Panc1 (cell line): ENCODE results near the gene PRAMEF12. TPM values are rescaled to one million over a fixed set of nuclear protein-coding genes. Genes with fewer than 3 reads are reported as not detected.

Source experiments
- ATAC-seq: fragments of 200-7000 bp; cut with Tn5 transposase; 2 replicates; pipeline ENCODE4 v1.9.1; 2020; ENCODE audit warnings: mild to moderate bottlenecking, moderate library complexity
- BruUV-seq: library from RNA; stranded (reverse); fragments of 400-500 nt; replicated peaks from 2 replicates; lab custom pipeline; 2021; lab: Mats Ljungman, UMichigan
- CTCF ChIA-PET: fragments of 300-600 bp; sonication (Branson Sonifier 250); formaldehyde crosslinking; loops from one replicate; lab custom pipeline; 2022; ENCODE audit warnings: antibody characterized with exemption; lab: Charles Lee
- POLR2A ChIA-PET: fragments of 300-600 bp; sonication (Branson Sonifier 250); formaldehyde crosslinking; loops from one replicate; lab custom pipeline; 2022; ENCODE audit warnings: antibody characterized with exemption; lab: Charles Lee
- DNase-seq: peaks from one replicate; pipeline ENCODE4 v3.0.0-alpha.2; 2010; ENCODE audit warnings: low read depth, low spot score
- H3K27ac ChIP-seq: 2 replicates; pipeline ENCODE4 v1.5.1; 2011; ENCODE audit warnings: mild to moderate bottlenecking, low read length, inconsistent platforms
- H3K27me3 ChIP-seq: fragments of 200-500 bp; sonication (Bioruptor generic); 2 replicates; pipeline ENCODE4 v1.6.0; 2014; ENCODE audit warnings: low read length, inconsistent platforms; ENCODE audit not compliant: control insufficient read depth, insufficient read depth
- H3K36me3 ChIP-seq: fragments of 200-500 bp; sonication (Bioruptor generic); 2 replicates; pipeline ENCODE4 v1.5.1; 2014; ENCODE audit warnings: inconsistent platforms, mild to moderate bottlenecking, low read length, moderate library complexity; ENCODE audit not compliant: control insufficient read depth, insufficient read depth
- H3K4me1 ChIP-seq: 2 replicates; pipeline ENCODE4 v1.5.1; 2011; ENCODE audit warnings: inconsistent platforms, mild to moderate bottlenecking, low read length, moderate library complexity; ENCODE audit not compliant: control insufficient read depth, insufficient read depth
- H3K4me3 ChIP-seq, 2 experiments: 2 replicates each; pipeline ENCODE4 v1.5.1; 2011 to 2012; ENCODE audit warnings: low read depth in 2 of 2, low read length in 2 of 2, mild to moderate bottlenecking in 2 of 2, inconsistent platforms in 1 of 2, moderate library complexity in 1 of 2
- H3K9me3 ChIP-seq: fragments of 200-500 bp; sonication (Bioruptor generic); 2 replicates; pipeline ENCODE4 v1.5.1; 2014; ENCODE audit warnings: low read depth, mild to moderate bottlenecking, inconsistent platforms, low read length, moderate library complexity; ENCODE audit not compliant: control insufficient read depth, insufficient read depth
- CTCF ChIP-seq: fragments of 450-650 bp; IDR thresholded peaks from 2 replicates; pipeline ENCODE4 v1.5.1; 2017; ENCODE audit warnings: mild to moderate bottlenecking
- POLR2AphosphoS5 ChIP-seq: IDR thresholded peaks from 2 replicates; pipeline ENCODE4 v1.6.1; 2012; ENCODE audit warnings: mild to moderate bottlenecking, low read depth, low read length, moderate library complexity
- REST ChIP-seq, 2 experiments: IDR thresholded peaks; 2 replicates each; pipeline ENCODE4 v1.6.1; 2011 to 2012; ENCODE audit warnings: low read depth in 2 of 2, control low read depth in 1 of 2, low read length in 1 of 2, mild to moderate bottlenecking in 1 of 2, moderate library complexity in 1 of 2; ENCODE audit not compliant: insufficient read depth in 1 of 2
- SIN3A ChIP-seq: IDR thresholded peaks from 2 replicates; pipeline ENCODE4 v1.6.1; 2012; ENCODE audit warnings: low read depth, mild to moderate bottlenecking, low read length, moderate library complexity, borderline replicate concordance; ENCODE audit not compliant: insufficient read depth
- TCF7L2 ChIP-seq: IDR thresholded peaks from 2 replicates; pipeline ENCODE4 v1.6.1; 2011; ENCODE audit warnings: mild to moderate bottlenecking, low read depth, low read length, inconsistent platforms
- in situ Hi-C: cut with HindIII; loops from 2 replicates; pipeline ENCODE4 v1.10.0; 2016; ENCODE audit warnings: low sequenced_read_pairs, low pct_unique_long_range_greater_than_20kb
- intact Hi-C: fragments of 100-400 bp; cut with micrococcal nuclease; formaldehyde crosslinking; loops from one replicate; pipeline ENCODE4 v1.10.0; 2022; ENCODE audit not compliant: unreplicated experiment
- total RNA-seq: library from RNA; stranded (reverse); gene quantifications from one replicate; pipeline ENCODE4 v1.2.1, GENCODE V29; 2021; ENCODE audit not compliant: unreplicated experiment

Gene PRAMEF12
- total RNA-seq, 1 experiment from 2014 or later = not detected

DNA sequence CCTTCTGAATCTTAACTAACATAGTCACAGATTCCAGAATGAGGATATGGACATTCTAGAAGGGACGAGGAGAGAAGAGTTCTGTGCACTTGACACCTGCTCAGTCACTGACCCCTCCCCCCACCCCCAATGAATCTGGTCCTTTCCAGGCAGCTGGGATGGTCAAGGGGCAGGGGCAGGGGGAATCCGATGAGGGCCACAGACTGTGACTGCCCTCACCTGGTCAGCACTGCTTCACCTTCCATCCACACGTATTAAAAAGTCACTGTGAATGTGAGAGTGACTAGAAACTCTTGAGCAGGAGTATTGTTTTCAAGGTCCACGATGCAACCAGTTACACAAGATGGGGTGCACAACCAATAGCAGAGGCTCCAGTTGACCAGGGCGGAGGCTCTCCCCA is 9.5 kb upstream of the PRAMEF12 start:
- no peak for ATAC-seq
- in situ Hi-C loops = no loop called here
- no peak for TF ChIP-seq TCF7L2
- TF ChIP-seq REST (IDR thresholded peaks at IDR 0.05; ENCODE audit: insufficient read depth in 1 of 2, low read depth in 2 of 2, low read length in 1 of 2) = no peak
- no peak for TF ChIP-seq SIN3A
- no peak for TF ChIP-seq POLR2AphosphoS5
- no peak for TF ChIP-seq CTCF

DNA sequence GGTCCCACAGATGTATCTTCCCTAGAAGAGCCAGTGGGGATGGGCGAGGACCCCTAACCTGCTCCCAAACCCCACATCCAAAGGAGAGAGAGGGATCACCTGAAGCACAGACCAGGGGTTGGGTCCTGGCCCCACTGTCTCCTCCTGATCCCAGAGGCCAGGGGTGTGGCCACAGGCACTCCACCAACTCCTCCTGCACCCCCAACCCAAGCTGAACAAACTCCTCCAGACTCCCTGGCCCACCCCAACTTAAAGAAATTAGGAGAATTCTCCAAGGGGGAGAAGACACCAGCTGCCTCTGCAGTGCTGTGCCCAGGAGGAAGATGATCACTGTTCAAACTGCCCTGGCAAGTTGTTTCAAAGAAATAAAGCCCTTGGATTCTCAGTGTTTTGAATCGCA is 4.5 kb upstream of the PRAMEF12 start:
- intact Hi-C loops = no loop called here
- Histone ChIP-seq H3K27me3 (no peaks in the 10 kb centered on the region), H3K9me3 (no peaks in the 10 kb centered on the region), H3K4me1 (no peaks in the 10 kb centered on the region), H3K27ac (no peak overlapping the region), H3K4me3 (no peak overlapping the region), H3K36me3 (no peaks in the 10 kb centered on the region)
- ATAC-seq (no peak), DNase-seq (no peak)
- in situ Hi-C loops = no loop called here
- ChIA-PET POLR2A (no interaction called here), CTCF (no interaction called here)
- TF ChIP-seq REST (IDR thresholded peaks at IDR 0.05; ENCODE audit: insufficient read depth in 1 of 2, low read depth in 2 of 2, low read length in 1 of 2) (no peak), CTCF (no peak), TCF7L2 (no peak), POLR2AphosphoS5 (no peak), SIN3A (no peak)
- no TSS peak for BruUV-seq

More for the DNA sequence above, 9.5 kb upstream of the PRAMEF12 start:
- POLR2A ChIA-PET = no interaction called here
- no peaks in the 10 kb centered on the region for H3K9me3 ChIP-seq
- H3K27ac ChIP-seq = no peak overlapping the region
- intact Hi-C loops = no loop called here
- no peaks in the 10 kb centered on the region for H3K36me3 ChIP-seq
- CTCF ChIA-PET = no interaction called here
- DNase-seq = no peak
- BruUV-seq = no TSS peak
- H3K4me3 ChIP-seq = no peak overlapping the region
- peaks cover 4% of the 10 kb centered on the region; the same call in 1 of the 2 replicates for H3K27me3 ChIP-seq
- no peaks in the 10 kb centered on the region for H3K4me1 ChIP-seq
